Omental fat pad (tissue), 4 donors: ENCODE results near the gene ABHD17A. TPM values are rescaled to one million over a fixed set of nuclear protein-coding genes. Genes with fewer than 3 reads are reported as not detected.

Source experiments
- ATAC-seq: fragments of 150-250 bp; one replicate; pipeline ENCODE4 v1.9.1; 2016; ENCODE audit warnings: mild to moderate bottlenecking, moderate library complexity; ENCODE audit not compliant: low FRiP score
- DNase-seq: peaks from one replicate; pipeline ENCODE4 v3.0.0-alpha.2; 2019; ENCODE audit warnings: low spot score
- total RNA-seq, 4 donors: library from RNA; depleted of rRNA; stranded (reverse); fragments of >200 nt; gene quantifications; one replicate each; pipeline ENCODE4 v1.1.0, GENCODE V29; 2016
- TF ChIP-seq, protein P1 (sequence below), 3 donors: fragments of 450-650 bp; IDR thresholded peaks; one replicate each; pipeline ENCODE4 v1.5.1; 2016 to 2017; ENCODE audit warnings: antibody characterized with exemption in 3 of 3, mild to moderate bottlenecking in 3 of 3, moderate library complexity in 2 of 3

Gene ABHD17A
- total RNA-seq, 4 donors from 2014 or later = 70.1 to 117 (median 87.8) TPM

DNA sequence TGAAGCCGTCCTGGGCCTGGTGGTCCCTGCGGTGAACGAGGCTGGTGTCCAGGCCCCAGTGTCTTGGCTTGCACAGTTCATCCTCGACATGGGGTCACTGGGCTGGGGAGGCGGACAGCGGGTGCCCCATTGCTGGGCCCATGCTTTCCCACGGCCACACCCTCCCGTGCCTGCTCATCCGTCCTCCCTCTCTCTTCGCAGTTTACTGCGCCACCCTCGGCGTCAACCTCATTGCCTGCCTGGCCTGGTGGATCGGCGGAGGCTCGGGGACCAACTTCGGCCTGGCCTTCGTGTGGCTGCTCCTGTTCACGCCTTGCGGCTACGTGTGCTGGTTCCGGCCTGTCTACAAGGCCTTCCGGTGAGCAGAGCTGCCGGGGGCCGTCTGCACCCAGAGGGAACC is 32.6 kb upstream of the ABHD17A start:
- no peak for ATAC-seq
- TF ChIP-seq, protein P1, sequence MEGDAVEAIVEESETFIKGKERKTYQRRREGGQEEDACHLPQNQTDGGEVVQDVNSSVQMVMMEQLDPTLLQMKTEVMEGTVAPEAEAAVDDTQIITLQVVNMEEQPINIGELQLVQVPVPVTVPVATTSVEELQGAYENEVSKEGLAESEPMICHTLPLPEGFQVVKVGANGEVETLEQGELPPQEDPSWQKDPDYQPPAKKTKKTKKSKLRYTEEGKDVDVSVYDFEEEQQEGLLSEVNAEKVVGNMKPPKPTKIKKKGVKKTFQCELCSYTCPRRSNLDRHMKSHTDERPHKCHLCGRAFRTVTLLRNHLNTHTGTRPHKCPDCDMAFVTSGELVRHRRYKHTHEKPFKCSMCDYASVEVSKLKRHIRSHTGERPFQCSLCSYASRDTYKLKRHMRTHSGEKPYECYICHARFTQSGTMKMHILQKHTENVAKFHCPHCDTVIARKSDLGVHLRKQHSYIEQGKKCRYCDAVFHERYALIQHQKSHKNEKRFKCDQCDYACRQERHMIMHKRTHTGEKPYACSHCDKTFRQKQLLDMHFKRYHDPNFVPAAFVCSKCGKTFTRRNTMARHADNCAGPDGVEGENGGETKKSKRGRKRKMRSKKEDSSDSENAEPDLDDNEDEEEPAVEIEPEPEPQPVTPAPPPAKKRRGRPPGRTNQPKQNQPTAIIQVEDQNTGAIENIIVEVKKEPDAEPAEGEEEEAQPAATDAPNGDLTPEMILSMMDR (IDR thresholded peaks at IDR 0.05) = no peak

DNA sequence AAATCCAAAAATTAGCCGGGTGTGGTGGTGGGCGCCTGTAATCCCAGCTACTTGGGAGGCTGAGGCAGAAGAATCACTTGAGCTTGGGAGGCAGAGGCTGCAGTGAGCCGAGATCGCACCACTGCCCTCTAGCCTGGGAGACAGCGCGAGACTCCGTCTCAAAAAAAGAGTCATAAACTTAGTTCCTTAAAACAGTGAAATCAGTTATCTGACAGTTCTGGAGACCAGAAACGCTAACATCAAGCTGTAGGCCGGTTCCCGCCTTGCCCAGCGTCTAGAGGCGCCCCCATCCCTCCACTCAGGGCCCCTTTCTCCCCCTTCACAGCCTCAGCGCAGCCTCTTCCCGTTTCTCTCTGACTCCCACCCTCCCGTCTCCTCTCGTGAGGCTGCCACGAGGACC is 31.9 kb upstream of the ABHD17A start:
- DNase-seq (no peak), ATAC-seq (no peak)
- TF ChIP-seq, protein P1 (IDR thresholded peaks at IDR 0.05) = no peak

More for the DNA sequence above, 32.6 kb upstream of the ABHD17A start:
- no peak for DNase-seq

DNA sequence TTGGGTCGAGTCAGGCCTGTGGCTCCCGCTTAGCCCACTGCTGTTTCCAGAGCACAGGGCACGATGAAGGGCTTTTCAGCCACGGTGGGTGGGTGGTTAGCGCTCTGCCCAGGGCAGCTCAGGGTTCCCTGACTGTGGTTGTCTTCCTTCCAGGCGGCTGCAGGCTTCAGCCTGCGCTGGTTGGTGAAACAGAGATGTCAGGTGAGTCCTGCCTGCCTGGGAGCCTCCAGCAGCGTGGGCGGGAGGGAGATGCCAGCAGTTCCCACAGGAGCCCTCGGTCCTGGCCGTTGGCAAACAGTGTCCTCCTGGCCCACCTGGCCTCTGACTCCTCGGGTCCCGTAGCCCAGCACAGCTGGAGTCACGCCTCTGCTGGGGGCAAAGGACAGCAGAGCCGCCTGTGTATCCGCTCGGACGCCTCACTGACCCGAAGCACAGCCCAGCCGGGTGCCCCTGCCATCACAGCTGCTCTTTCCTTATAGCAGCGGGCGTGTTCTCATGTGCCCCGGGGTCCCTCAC is 29.6 kb upstream of the ABHD17A start:
- DNase-seq (no peak), ATAC-seq (no peak)

GRCh38 chr19:1913781-1914577 is 28.7 kb upstream of the ABHD17A start:
- ATAC-seq = no peak
- no peak for DNase-seq
- TF ChIP-seq, protein P1 (IDR thresholded peaks at IDR 0.05) = no peak

More for the DNA sequence above, 29.6 kb upstream of the ABHD17A start:
- TF ChIP-seq, protein P1 (IDR thresholded peaks at IDR 0.05) = no peak

DNA sequence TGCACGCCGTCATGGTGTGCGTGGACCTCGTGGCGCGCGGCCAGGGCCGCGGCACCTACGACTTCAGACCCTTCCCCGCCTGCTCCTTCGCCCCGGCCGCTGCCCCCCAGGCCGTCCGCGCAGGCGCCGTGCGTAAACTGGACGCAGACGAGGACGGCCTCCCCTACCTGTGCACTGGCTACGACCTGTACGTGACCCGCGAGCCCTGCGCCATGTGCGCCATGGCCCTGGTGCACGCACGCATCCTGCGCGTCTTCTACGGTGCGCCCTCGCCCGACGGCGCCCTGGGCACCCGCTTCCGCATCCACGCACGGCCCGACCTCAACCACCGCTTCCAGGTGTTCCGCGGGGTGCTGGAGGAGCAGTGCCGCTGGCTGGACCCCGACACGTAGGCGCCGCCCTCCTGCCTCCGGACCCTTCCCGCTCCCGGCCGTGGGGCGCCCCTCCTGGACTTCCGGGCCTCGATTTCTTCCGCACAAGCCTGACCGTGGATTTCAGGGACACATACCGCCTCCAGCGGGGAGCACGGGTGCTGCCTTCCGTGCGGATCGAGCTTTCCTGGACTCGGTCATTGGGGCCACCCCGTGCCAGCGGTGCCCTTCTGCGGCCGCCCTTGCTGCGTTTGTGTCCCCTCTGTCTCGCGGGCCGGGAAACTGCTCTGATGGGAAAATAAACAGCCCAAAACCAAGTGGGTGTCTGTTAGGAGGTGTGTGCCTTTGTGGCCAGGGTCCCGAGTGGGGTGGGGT is 27.6 kb upstream of the ABHD17A start:
- TF ChIP-seq, protein P1 (IDR thresholded peaks at IDR 0.05) = no peak
- no peak for DNase-seq
- ATAC-seq = no peak

DNA sequence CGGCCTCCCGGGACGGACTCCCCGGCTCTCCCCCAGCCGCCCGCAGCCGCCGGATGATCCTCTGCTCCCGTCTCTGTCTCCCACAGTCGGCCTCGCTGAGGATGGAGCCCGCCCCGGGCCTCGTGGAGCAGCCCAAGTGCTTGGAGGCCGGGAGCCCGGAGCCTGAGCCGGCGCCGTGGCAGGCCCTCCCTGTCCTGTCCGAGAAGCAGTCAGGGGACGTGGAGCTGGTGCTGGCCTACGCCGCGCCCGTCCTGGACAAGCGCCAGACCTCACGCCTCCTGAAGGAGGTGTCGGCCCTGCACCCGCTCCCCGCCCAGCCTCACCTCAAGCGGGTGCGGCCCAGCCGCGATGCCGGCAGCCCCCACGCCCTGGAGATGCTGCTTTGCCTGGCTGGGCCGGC is 26.7 kb upstream of the ABHD17A start:
- TF ChIP-seq, protein P1 (IDR thresholded peaks at IDR 0.05) = no peak
- ATAC-seq = no peak
- no peak for DNase-seq
